HG02981 (cell line): ENCODE results near the gene RAD18.
A peak's percentile ranks its signal among the peaks of the same experiment; 100 is the strongest.

Experiments
- ATAC-seq: cut with Tn5 transposase; IDR thresholded peaks from one replicate; pipeline ENCODE4 v1.9.1; 2021; ENCODE audit warnings: mild to moderate bottlenecking, moderate library complexity; ENCODE audit not compliant: unreplicated experiment

RAD18 gene

GRCh38 chr3:8966150-8966819 is 3.0 kb upstream of the RAD18 start:
- ATAC-seq, result no peak

- no peak for ATAC-seq
Measured at GRCh38 chr3:8964436-8965370, 1.4 kb upstream of the RAD18 start.

- no peak for ATAC-seq
Measured at GRCh38 chr3:8962226-8962861, 928 bp downstream of the RAD18 start.

GRCh38 chr3:8959668-8960067 is 3.6 kb downstream of the RAD18 start:
- no peak for ATAC-seq

GRCh38 chr3:8954938-8955763 is 8.1 kb downstream of the RAD18 start:
- peak; percentile 88 for ATAC-seq

- no peak for ATAC-seq
Measured at GRCh38 chr3:8953313-8953712, 10.0 kb downstream of the RAD18 start.

GRCh38 chr3:8952130-8952529 is 11.1 kb downstream of the RAD18 start:
- no peak for ATAC-seq

GRCh38 chr3:8945890-8946600 is 17.2 kb downstream of the RAD18 start:
- no peak for ATAC-seq

GRCh38 chr3:8942746-8943488 is 20.4 kb downstream of the RAD18 start:
- ATAC-seq, result no peak

- ATAC-seq, result no peak
Measured at GRCh38 chr3:8942115-8942514, 21.2 kb downstream of the RAD18 start.

- ATAC-seq, result peak; percentile 65
Measured at GRCh38 chr3:8938021-8938420, 25.3 kb downstream of the RAD18 start.

GRCh38 chr3:8937064-8938020 is 25.9 kb downstream of the RAD18 start:
- ATAC-seq, result no peak

- ATAC-seq, result no peak
Measured at GRCh38 chr3:8932507-8932906, 30.8 kb downstream of the RAD18 start.

GRCh38 chr3:8931342-8931741 is 31.9 kb downstream of the RAD18 start:
- no peak for ATAC-seq

GRCh38 chr3:8929860-8930259 is 33.4 kb downstream of the RAD18 start:
- no peak for ATAC-seq

- ATAC-seq, result no peak
Measured at GRCh38 chr3:8914491-8914890, 48.8 kb downstream of the RAD18 start.

- ATAC-seq, result no peak
Measured at GRCh38 chr3:8911781-8912180, 51.5 kb downstream of the RAD18 start.

- no peak for ATAC-seq
Measured at GRCh38 chr3:8909160-8909559, 54.1 kb downstream of the RAD18 start.
